ENCODE data around the gene GLRX.

Gene GLRX

GRCh38 chr5:95808686-95809413, 13.7 kb downstream of the GLRX start:
- DNase-seq (ENCODE audit: low spot score) = no peak

GRCh38 chr5:95808013-95808685, 14.4 kb downstream of the GLRX start:
- DNase-seq (ENCODE audit: low spot score) = no peak

- DNase-seq (ENCODE audit: low spot score) = no peak
Observed at GRCh38 chr5:95806687-95807086, 15.8 kb downstream of the GLRX start.

GRCh38 chr5:95804736-95805539, 17.6 kb downstream of the GLRX start:
- DNase-seq (ENCODE audit: low spot score) = no peak

GRCh38 chr5:95803271-95804148, 19.0 kb downstream of the GLRX start:
- DNase-seq (ENCODE audit: low spot score) = no peak

GRCh38 chr5:95801961-95802360, 20.6 kb downstream of the GLRX start:
- no peak for DNase-seq (ENCODE audit: low spot score)

GRCh38 chr5:95801532-95801931, 21.0 kb downstream of the GLRX start:
- no peak for DNase-seq (ENCODE audit: low spot score)

GRCh38 chr5:95800553-95800952, 22.0 kb downstream of the GLRX start:
- no peak for DNase-seq (ENCODE audit: low spot score)

GRCh38 chr5:95799191-95799835, 23.2 kb downstream of the GLRX start:
- DNase-seq (ENCODE audit: low spot score) = no peak

- DNase-seq (ENCODE audit: low spot score) = no peak
Observed at GRCh38 chr5:95798545-95798944, 24.0 kb downstream of the GLRX start.

- DNase-seq (ENCODE audit: low spot score) = no peak
Observed at GRCh38 chr5:95798048-95798447, 24.5 kb downstream of the GLRX start.

- no peak for DNase-seq (ENCODE audit: low spot score)
Observed at GRCh38 chr5:95797301-95797700, 25.2 kb downstream of the GLRX start.

GRCh38 chr5:95794070-95794516, 28.4 kb downstream of the GLRX start:
- no peak for DNase-seq (ENCODE audit: low spot score)

- DNase-seq (ENCODE audit: low spot score) = no peak
Observed at GRCh38 chr5:95791751-95792150, 30.8 kb downstream of the GLRX start.

- DNase-seq (ENCODE audit: low spot score) = no peak
Observed at GRCh38 chr5:95788493-95788892, 34.0 kb downstream of the GLRX start.

- DNase-seq (ENCODE audit: low spot score) = no peak
Observed at GRCh38 chr5:95786821-95787418, 35.6 kb downstream of the GLRX start.

- DNase-seq (ENCODE audit: low spot score) = no peak
Observed at GRCh38 chr5:95784514-95785302, 37.8 kb downstream of the GLRX start.

GRCh38 chr5:95783661-95784060, 38.9 kb downstream of the GLRX start:
- no peak for DNase-seq (ENCODE audit: low spot score)

GRCh38 chr5:95782181-95782580, 40.3 kb downstream of the GLRX start:
- DNase-seq (ENCODE audit: low spot score) = no peak

GRCh38 chr5:95781101-95781583, 41.4 kb downstream of the GLRX start:
- peak; percentile 79 for DNase-seq (ENCODE audit: low spot score)

All from SW480 (cell line).